ENCODE results near the gene SPATA17. TPM values are rescaled to one million over a fixed set of nuclear protein-coding genes. Genes with fewer than 3 reads are reported as not detected.

The SPATA17 gene
- total RNA-seq, 1 donor: 1.8 TPM

DNA sequence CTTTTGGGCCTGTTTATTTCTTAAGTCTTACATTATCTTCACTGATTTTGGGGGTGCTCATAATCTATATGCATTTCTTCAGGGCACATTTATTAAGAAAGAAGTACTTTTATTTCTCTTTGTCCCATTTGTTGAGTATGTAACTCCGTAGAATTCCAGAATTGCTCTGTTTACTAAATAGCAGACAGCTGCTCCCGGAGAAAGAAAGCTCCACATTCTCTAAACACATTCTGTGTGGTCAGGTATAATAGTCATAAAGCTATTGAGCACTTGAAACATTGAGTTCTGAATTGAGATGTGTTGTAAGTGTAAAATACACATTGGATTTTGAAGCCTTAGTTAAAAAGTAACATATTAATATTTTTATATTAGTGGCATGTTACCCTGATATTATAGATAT, 206.5 kb downstream of the SPATA17 start:
- TF ChIP-seq, protein P1, sequence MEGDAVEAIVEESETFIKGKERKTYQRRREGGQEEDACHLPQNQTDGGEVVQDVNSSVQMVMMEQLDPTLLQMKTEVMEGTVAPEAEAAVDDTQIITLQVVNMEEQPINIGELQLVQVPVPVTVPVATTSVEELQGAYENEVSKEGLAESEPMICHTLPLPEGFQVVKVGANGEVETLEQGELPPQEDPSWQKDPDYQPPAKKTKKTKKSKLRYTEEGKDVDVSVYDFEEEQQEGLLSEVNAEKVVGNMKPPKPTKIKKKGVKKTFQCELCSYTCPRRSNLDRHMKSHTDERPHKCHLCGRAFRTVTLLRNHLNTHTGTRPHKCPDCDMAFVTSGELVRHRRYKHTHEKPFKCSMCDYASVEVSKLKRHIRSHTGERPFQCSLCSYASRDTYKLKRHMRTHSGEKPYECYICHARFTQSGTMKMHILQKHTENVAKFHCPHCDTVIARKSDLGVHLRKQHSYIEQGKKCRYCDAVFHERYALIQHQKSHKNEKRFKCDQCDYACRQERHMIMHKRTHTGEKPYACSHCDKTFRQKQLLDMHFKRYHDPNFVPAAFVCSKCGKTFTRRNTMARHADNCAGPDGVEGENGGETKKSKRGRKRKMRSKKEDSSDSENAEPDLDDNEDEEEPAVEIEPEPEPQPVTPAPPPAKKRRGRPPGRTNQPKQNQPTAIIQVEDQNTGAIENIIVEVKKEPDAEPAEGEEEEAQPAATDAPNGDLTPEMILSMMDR (IDR thresholded peaks at IDR 0.05; ENCODE audit: insufficient read depth, low read length): no peak
- DNase-seq (ENCODE audit: low read depth): no peak
- no peak overlapping the region for H3K4me3 ChIP-seq (ENCODE audit: low read depth, low read length)

DNA sequence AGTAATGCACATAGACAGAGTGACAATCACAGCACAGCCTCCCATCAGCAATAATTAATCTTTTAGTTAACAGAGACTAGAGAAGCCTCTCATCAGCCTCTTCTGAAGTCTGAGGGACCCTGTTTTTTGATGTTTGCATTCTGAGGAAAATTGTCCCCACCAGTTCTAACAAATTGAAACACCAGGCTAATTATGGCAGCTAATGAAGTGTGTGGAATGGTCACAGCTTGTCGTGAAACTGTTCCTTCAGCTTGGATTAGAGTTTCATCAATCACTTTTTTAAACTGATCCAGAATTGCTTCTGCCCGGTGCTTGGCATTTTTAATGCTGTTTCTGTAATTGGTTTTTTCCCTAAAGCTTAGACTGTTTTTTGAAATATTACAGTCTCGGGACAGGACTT, 208.0 kb downstream of the SPATA17 start:
- DNase-seq (ENCODE audit: low read depth): no peak
- TF ChIP-seq, protein P1 (IDR thresholded peaks at IDR 0.05; ENCODE audit: insufficient read depth, low read length): no peak
- no peak overlapping the region for H3K4me3 ChIP-seq (ENCODE audit: low read depth, low read length)

DNA sequence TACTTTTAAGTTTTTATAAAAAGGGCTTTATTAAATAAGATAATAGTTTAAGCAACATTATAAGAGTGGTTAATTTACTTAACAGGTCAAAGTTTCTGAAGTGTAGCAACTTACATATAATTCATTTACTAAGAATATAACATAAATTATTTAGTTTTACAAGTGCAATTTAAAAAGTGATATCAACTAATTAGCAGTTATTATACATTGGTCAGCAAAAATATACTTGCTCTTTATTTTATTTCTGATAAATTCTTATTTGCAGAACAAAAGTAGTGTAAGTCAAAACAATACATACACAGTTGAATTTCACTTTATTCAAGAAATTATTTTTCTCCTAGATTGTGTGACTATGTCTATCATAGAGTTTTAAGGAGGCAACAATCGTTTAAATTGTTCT, 215.6 kb downstream of the SPATA17 start:
- no peak overlapping the region for H3K4me3 ChIP-seq (ENCODE audit: low read depth, low read length)
- TF ChIP-seq, protein P1 (IDR thresholded peaks at IDR 0.05; ENCODE audit: insufficient read depth, low read length): no peak
- no peak for DNase-seq (ENCODE audit: low read depth)

DNA sequence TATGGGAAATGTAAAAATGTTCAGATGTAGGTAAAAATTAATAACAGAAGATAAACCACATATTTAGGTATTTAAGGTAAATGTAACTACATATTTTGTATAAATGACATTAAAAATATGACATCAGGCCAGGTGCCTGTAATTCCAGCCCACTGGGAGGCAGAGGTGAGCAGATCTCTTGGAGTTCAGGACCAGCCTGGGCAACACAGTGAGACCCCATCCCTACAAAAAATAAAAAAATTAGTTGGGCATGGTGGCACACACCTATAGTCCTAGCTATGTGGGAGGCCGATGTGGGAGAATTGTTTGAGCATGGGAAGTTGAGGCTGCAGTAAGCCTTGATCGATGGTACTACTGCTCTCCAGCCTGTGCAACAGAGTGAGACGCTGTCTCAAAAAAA, 216.5 kb downstream of the SPATA17 start:
- DNase-seq (ENCODE audit: low read depth): no peak
- no peak overlapping the region for H3K4me3 ChIP-seq (ENCODE audit: low read depth, low read length)
- TF ChIP-seq, protein P1 (IDR thresholded peaks at IDR 0.05; ENCODE audit: insufficient read depth, low read length): no peak

DNA sequence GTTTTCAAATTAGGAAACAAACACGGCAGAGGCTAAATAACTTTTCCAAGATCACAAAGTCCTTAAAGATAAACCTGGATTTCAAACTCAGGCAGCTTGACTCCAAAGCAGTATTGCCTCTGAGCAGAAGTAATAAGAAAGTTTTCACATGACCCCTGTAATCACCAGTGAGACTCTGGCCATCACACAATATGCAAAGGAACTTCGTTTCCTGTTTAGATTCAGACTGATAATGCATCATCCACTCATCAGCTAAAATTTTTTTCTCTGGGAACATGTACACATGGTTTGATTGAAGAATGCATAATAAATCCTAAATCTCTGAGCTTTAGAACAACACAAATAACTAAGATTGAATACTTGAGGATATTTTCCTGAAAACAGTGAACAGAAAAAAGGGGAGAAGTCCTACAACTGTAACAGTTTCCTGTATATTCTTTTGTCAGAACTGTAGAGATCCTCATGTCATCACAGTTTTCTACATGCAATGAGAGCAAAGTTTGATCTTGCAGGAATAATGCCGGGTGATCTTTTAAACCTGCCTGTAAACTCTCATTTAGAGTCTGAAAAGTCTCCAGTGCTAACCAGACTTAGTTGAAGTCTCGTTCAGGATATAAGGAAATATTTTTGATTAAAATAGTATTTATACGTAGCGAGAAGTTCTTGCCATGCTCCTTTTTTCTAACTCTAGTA, 225.3 kb downstream of the SPATA17 start:
- H3K4me3 ChIP-seq (ENCODE audit: low read depth, low read length): no peak overlapping the region
- TF ChIP-seq, protein P1 (IDR thresholded peaks at IDR 0.05; ENCODE audit: insufficient read depth, low read length): no peak
- DNase-seq (ENCODE audit: low read depth): no peak

DNA sequence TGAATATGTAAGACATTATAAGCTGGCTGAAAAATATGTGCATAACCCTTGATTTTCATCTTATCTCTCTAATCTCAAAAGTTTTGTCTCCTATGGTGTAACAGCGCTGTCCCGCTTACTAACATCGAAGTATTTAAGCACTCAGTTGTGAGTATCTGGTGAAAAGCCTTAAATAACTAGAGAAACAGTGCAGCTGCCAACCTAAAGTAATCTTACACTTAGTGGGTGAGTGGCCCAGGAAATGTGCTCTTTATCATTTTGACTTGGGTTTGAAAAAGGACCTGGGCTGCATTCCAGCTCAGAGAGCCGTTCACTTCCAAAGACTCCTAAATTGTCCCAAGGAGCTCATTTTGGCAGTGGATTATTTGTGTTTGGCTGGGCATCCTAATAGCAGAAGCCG, 225.9 kb downstream of the SPATA17 start:
- TF ChIP-seq, protein P1 (IDR thresholded peaks at IDR 0.05; ENCODE audit: insufficient read depth, low read length): no peak
- DNase-seq (ENCODE audit: low read depth): peak; percentile 69
- no peak overlapping the region for H3K4me3 ChIP-seq (ENCODE audit: low read depth, low read length)

DNA sequence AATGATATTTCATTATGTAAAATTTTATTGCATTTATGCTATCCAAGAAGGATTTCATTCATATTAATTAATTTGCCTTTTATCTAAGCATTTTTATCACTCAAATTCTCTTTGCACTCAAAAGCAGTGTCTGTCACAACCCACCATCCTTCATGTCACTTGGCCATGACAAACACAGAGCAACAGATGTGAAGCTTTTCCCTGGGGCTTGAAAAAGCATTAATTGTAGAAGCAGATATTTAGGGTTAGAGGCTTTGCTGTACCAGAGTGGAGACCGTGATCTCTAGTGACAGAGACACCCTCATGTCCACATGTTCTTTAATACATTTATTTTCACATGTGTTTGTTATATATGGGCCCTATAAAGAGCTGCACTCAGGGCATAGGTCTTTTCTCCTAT, 230.5 kb downstream of the SPATA17 start:
- no peak overlapping the region for H3K4me3 ChIP-seq (ENCODE audit: low read depth, low read length)
- no peak for DNase-seq (ENCODE audit: low read depth)
- TF ChIP-seq, protein P1 (IDR thresholded peaks at IDR 0.05; ENCODE audit: insufficient read depth, low read length): no peak

Measured in fibroblast of the aortic adventitia (primary cell).